Prostate gland (tissue), 2 donors: Measurements from ENCODE around the gene CGREF1. TPM values are rescaled to one million over a fixed set of nuclear protein-coding genes. Genes with fewer than 3 reads are reported as not detected.

Source experiments
- DNase-seq: peaks from one replicate; pipeline ENCODE4 v3.0.0-alpha.2; 2019; ENCODE audit warnings: low spot score
- H3K27ac ChIP-seq, 2 donors: fragments of 200-600 bp; sonication (generic); 2 replicates each; pipeline ENCODE4 v1.5.1; 2017 to 2019
- H3K27me3 ChIP-seq: fragments of 200-600 bp; sonication (generic); replicated peaks from 2 replicates; pipeline ENCODE4 v1.5.1; 2019; ENCODE audit not compliant: insufficient read depth
- H3K36me3 ChIP-seq, 2 donors: fragments of 200-600 bp; sonication (generic); 1 replicate in 1 of 2; 2 replicates in 1 of 2; pipeline versions ENCODE4 v1.5.1 to v1.8.1; 2017 to 2019
- H3K4me1 ChIP-seq: fragments of 200-600 bp; sonication (generic); replicated peaks from 2 replicates; pipeline ENCODE4 v1.5.1; 2019
- H3K4me3 ChIP-seq, 2 donors: fragments of 200-600 bp; sonication (generic); 2 replicates each; pipeline ENCODE4 v1.5.1; 2017 to 2019
- H3K9me3 ChIP-seq: fragments of 200-600 bp; sonication (generic); 2 replicates; pipeline ENCODE4 v1.5.1; 2017
- POLR2A ChIP-seq: fragments of 450-650 bp; IDR thresholded peaks from one replicate; pipeline ENCODE4 v1.6.1; 2016; ENCODE audit warnings: antibody characterized with exemption, mild to moderate bottlenecking
- POLR2AphosphoS5 ChIP-seq: sonication (generic); formaldehyde crosslinking; IDR thresholded peaks from one replicate; pipeline ENCODE4 v1.6.1; 2017; ENCODE audit warnings: antibody characterized with exemption
- WGBS: methylation state at CpG from one replicate; pipeline ENCODE4 v1.1.5; 2018; 5-methylcytosine and 5-hydroxymethylcytosine counted together
- intact Hi-C: fragments of 100-400 bp; cut with DNase I; formaldehyde crosslinking; loops from one replicate; pipeline ENCODE4 v1.14.2; 2022
- total RNA-seq, 2 donors: library from RNA; depleted of rRNA; stranded (reverse); fragments of >200 nt; gene quantifications; one replicate each; pipeline ENCODE4 v1.1.0, GENCODE V29; 2016
- TF ChIP-seq, protein P1 (sequence below), 4 experiments: fragments of 200-600 bp in 2 of 4; fragments of 450-650 bp in 2 of 4; sonication (generic) in 2 of 4; IDR thresholded peaks; 1 replicate in 3 of 4; 2 replicates in 1 of 4; pipeline ENCODE4 v1.5.1; 2016 to 2019; ENCODE audit warnings: antibody characterized with exemption in 4 of 4, mild to moderate bottlenecking in 2 of 4, moderate library complexity in 2 of 4

Gene CGREF1
- total RNA-seq, 2 donors from 2014 or later = 4.9 to 10.7 TPM

DNA sequence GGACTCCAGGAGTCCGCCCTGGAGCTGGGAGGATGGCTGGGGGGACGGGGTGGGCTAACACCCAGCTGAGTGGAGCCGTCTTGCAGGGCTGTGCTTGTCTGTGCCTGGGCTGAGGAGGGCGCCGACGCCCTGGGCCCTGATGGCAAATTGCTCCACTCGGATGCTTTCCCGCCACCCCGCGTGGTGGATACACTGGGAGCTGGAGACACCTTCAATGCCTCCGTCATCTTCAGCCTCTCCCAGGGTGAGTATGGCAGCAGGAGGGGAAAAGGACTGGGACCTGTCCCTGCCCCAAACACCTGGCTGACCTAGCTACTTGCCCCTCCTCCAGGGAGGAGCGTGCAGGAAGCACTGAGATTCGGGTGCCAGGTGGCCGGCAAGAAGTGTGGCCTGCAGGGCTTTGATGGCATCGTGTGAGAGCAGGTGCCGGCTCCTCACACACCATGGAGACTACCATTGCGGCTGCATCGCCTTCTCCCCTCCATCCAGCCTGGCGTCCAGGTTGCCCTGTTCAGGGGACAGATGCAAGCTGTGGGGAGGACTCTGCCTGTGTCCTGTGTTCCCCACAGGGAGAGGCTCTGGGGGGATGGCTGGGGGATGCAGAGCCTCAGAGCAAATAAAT, 19.5 kb downstream of the CGREF1 start:
- DNase-seq = no peak
- 89% methylated on average over 17 of the region's 19 CpGs for WGBS
- Histone ChIP-seq H3K27ac (no peak overlapping the region), H3K27me3 (no peaks in the 10 kb centered on the region), H3K4me3 (no peak overlapping the region), H3K36me3 (no peaks in the 10 kb centered on the region), H3K4me1 (peaks cover 3% of the 10 kb centered on the region), H3K9me3 (no peaks in the 10 kb centered on the region)
- intact Hi-C loops = loop anchor here (5.0 kb wide), 1 partner anchor 183 kb away; the partner anchor contains the start of gene TRIM54
- TF ChIP-seq POLR2AphosphoS5 (no peak), POLR2A (no peak)
- TF ChIP-seq, protein P1, sequence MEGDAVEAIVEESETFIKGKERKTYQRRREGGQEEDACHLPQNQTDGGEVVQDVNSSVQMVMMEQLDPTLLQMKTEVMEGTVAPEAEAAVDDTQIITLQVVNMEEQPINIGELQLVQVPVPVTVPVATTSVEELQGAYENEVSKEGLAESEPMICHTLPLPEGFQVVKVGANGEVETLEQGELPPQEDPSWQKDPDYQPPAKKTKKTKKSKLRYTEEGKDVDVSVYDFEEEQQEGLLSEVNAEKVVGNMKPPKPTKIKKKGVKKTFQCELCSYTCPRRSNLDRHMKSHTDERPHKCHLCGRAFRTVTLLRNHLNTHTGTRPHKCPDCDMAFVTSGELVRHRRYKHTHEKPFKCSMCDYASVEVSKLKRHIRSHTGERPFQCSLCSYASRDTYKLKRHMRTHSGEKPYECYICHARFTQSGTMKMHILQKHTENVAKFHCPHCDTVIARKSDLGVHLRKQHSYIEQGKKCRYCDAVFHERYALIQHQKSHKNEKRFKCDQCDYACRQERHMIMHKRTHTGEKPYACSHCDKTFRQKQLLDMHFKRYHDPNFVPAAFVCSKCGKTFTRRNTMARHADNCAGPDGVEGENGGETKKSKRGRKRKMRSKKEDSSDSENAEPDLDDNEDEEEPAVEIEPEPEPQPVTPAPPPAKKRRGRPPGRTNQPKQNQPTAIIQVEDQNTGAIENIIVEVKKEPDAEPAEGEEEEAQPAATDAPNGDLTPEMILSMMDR (IDR thresholded peaks at IDR 0.05) = no peak

GRCh38 chr2:27097341-27097740, 21.6 kb downstream of the CGREF1 start:
- Histone ChIP-seq H3K4me1 (peaks cover 3% of the 10 kb centered on the region), H3K36me3 (no peaks in the 10 kb centered on the region), H3K27ac (no peak overlapping the region), H3K27me3 (no peaks in the 10 kb centered on the region), H3K9me3 (no peaks in the 10 kb centered on the region), H3K4me3 (no peak overlapping the region)
- WGBS = 92% methylated on average over 14 of the region's 14 CpGs
- TF ChIP-seq POLR2AphosphoS5 (no peak), POLR2A (no peak)
- TF ChIP-seq, protein P1 (IDR thresholded peaks at IDR 0.05) = no peak
- intact Hi-C loops = loop anchor here (5.0 kb wide), 1 partner anchor 185 kb away; the partner anchor contains the start of gene TRIM54
- DNase-seq = no peak

GRCh38 chr2:27096748-27097297, 22.1 kb downstream of the CGREF1 start:
- no peaks in the 10 kb centered on the region for H3K36me3 ChIP-seq
- H3K27me3 ChIP-seq = no peaks in the 10 kb centered on the region
- whole genome bisulfite sequencing = 87% methylated on average over 3 of the region's 3 CpGs
- H3K4me1 ChIP-seq = peaks cover 3% of the 10 kb centered on the region
- no peak for DNase-seq
- H3K9me3 ChIP-seq = no peaks in the 10 kb centered on the region
- no peak overlapping the region for H3K4me3 ChIP-seq
- no peak overlapping the region for H3K27ac ChIP-seq
- intact Hi-C loops = loop anchor here (5.0 kb wide), 1 partner anchor 185 kb away; the partner anchor contains the start of gene TRIM54
- no peak for TF ChIP-seq POLR2A
- no peak for TF ChIP-seq POLR2AphosphoS5
- TF ChIP-seq, protein P1 (IDR thresholded peaks at IDR 0.05) = no peak

GRCh38 chr2:27095745-27096651, 22.9 kb downstream of the CGREF1 start:
- TF ChIP-seq, protein P1 (IDR thresholded peaks at IDR 0.05) = no peak
- TF ChIP-seq POLR2AphosphoS5 (peak; percentile 72), POLR2A (no peak)
- H3K27ac ChIP-seq = no peak overlapping the region

More at GRCh38 chr2:27095745-27096651, 22.9 kb downstream of the CGREF1 start:
- Histone ChIP-seq H3K9me3 (no peaks in the 10 kb centered on the region), H3K36me3 (no peaks in the 10 kb centered on the region), H3K4me1 (peaks cover 3% of the 10 kb centered on the region), H3K4me3 (no peak overlapping the region), H3K27me3 (no peaks in the 10 kb centered on the region)
- 31% methylated on average over 18 of the region's 18 CpGs for WGBS
- intact Hi-C loops = loop anchor here (5.0 kb wide), 1 partner anchor 186 kb away; the partner anchor contains the start of gene TRIM54
- DNase-seq = peak; percentile 38
